Bronchial epithelial cell (primary cell): Measurements from ENCODE around the gene TRIM6. TPM values are rescaled to one million over a fixed set of nuclear protein-coding genes. Genes with fewer than 3 reads are reported as not detected.

ENCODE experiments used
- DNase-seq: peaks from one replicate; pipeline ENCODE4 v3.0.0-alpha.2; 2010; ENCODE audit warnings: low read depth
- FAIRE-seq: peaks from 2 replicates; lab custom pipeline; 2011; peaks lifted over from hg19 to GRCh38; lab: Jason Lieb, UNC
- H3K27me3 ChIP-seq: 2 replicates; pipeline ENCODE4 v1.5.1; 2011; ENCODE audit warnings: low read length; ENCODE audit not compliant: control insufficient read depth, insufficient read depth
- H3K36me3 ChIP-seq: 2 replicates; pipeline ENCODE4 v1.5.1; 2011; ENCODE audit warnings: low read length; ENCODE audit not compliant: control insufficient read depth, insufficient read depth
- H3K4me3 ChIP-seq: 2 replicates; pipeline ENCODE4 v1.5.1; 2011; ENCODE audit warnings: mild to moderate bottlenecking, low read depth, low read length, control low read depth
- total RNA-seq: library from RNA; depleted of rRNA; stranded (reverse); fragments of >200 nt; gene quantifications from 2 replicates; pipeline ENCODE4 v1.2.1, GENCODE V29; 2014
- TF ChIP-seq, protein P1 (sequence below): IDR thresholded peaks from 2 replicates; pipeline ENCODE4 v1.5.1; 2011; ENCODE audit warnings: mild to moderate bottlenecking, moderate library complexity, low read length, control low read depth, inconsistent platforms; ENCODE audit not compliant: insufficient read depth, severe bottlenecking

Gene TRIM6
- total RNA-seq, 1 donor from 2014 or later, result 1.8 TPM

DNA sequence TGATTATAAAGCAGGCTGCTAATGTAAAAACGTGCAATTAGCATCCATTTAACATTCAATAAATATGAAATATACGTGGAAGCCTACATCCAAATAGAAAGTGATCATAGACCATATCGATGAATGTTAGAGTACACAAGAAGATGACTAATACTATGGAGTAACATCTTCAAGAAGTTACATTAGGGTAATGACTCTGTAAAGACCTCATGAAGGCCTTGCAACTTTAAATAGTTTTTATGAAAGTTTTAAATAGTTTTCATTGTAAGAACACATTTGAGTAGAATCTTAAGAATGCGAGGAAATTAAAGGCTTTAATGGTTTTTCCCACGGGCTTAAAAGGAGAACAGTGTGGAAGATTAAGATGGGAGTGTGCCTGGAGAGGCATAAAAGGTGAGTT, 29.8 kb downstream of the TRIM6 start:
- no peaks in the 10 kb centered on the region for H3K36me3 ChIP-seq
- H3K4me3 ChIP-seq, result no peak overlapping the region
- TF ChIP-seq, protein P1, sequence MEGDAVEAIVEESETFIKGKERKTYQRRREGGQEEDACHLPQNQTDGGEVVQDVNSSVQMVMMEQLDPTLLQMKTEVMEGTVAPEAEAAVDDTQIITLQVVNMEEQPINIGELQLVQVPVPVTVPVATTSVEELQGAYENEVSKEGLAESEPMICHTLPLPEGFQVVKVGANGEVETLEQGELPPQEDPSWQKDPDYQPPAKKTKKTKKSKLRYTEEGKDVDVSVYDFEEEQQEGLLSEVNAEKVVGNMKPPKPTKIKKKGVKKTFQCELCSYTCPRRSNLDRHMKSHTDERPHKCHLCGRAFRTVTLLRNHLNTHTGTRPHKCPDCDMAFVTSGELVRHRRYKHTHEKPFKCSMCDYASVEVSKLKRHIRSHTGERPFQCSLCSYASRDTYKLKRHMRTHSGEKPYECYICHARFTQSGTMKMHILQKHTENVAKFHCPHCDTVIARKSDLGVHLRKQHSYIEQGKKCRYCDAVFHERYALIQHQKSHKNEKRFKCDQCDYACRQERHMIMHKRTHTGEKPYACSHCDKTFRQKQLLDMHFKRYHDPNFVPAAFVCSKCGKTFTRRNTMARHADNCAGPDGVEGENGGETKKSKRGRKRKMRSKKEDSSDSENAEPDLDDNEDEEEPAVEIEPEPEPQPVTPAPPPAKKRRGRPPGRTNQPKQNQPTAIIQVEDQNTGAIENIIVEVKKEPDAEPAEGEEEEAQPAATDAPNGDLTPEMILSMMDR, result no peak
- H3K27me3 ChIP-seq, result no peaks in the 10 kb centered on the region
- peak; percentile 78 for DNase-seq
- FAIRE-seq, result no peak

DNA sequence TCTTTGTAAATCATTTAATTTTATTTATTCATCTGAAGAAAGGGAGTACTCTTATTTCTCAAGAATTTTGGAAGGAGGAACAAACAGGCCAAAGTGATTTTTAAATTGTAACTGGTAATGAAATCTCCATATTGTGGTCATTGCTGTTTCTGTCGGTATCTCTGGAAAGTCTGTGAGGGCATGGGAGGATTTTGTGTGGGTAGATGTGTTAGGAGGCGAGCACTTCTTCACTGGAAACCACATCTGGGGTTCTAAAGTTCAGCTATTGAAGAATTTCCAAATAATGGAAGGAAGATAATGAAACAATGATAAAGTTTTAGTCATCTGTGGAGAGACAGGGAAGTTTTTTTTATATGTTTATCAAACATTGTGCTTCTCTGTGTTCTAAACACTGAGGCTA, 35.0 kb downstream of the TRIM6 start:
- Histone ChIP-seq H3K36me3 (peaks cover 1% of the 10 kb centered on the region), H3K27me3 (no peaks in the 10 kb centered on the region), H3K4me3 (no peak overlapping the region)
- DNase-seq (no peak), FAIRE-seq (no peak)
- TF ChIP-seq, protein P1, result no peak

DNA sequence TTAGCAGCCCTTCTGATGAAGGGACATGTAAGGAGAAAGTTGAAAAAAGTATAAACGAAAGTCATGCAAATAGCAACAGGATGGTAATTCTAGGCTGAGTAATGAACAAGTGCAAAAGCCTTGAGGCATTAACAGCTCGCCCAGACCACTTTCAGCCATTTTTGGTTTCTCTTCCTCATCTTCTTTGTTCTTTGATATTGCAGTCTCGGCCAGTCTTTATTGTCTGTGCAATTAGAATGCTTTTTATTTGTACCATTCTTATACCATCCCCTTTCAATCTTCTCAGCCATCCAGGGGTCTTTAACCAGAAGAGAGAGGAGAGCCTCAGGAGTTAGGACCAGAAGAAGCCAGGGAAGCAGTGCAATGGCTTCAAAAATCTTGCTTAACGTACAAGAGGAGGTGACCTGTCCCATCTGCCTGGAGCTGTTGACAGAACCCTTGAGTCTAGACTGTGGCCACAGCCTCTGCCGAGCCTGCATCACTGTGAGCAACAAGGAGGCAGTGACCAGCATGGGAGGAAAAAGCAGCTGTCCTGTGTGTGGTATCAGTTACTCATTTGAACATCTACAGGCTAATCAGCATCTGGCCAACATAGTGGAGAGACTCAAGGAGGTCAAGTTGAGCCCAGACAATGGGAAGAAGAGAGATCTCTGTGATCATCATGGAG, 35.7 kb downstream of the TRIM6 start:
- peaks cover 1% of the 10 kb centered on the region for H3K36me3 ChIP-seq
- FAIRE-seq, result no peak
- TF ChIP-seq, protein P1, result no peak
- DNase-seq, result no peak
- no peak overlapping the region for H3K4me3 ChIP-seq
- no peaks in the 10 kb centered on the region for H3K27me3 ChIP-seq

DNA sequence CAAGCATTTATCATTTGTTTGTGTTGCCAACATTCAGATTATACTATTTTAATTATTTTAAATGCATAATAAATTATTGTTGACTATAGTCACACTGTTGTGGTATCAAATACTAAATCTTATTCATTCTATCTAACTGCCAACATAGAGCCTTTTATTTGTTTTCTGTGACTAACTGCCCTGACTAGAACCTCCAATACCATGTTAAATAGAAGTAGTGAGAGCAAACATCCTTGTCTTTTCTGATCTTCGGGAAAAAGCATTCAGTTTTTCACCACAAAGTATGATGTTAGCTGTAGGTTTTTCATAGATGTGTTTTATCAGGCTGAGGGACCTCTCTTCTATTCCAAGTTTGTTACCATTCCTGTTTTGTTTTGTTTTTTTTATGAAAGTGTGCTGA, 43.5 kb downstream of the TRIM6 start:
- peaks cover 2% of the 10 kb centered on the region for H3K36me3 ChIP-seq
- FAIRE-seq, result no peak
- DNase-seq, result peak; percentile 30
- H3K4me3 ChIP-seq, result no peak overlapping the region
- no peaks in the 10 kb centered on the region for H3K27me3 ChIP-seq
- TF ChIP-seq, protein P1, result no peak

DNA sequence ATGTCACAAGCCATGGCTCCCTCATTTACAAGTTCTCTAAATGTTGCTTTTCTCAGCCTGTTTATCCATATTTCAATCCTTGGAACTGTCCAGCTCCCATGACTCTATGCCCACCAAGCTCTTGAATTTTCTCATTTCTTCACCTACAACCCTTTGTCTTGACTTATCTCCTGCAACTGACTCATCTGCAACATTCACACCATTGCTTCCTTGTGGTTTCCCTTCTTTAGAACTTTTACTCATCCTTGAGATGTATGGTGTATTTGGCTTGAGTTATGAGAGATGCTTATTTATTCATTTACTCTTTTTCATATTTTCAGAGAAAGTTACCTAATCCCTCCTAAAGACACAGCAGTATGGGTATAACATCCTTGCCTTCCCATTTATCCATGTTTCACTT, 47.1 kb downstream of the TRIM6 start:
- H3K27me3 ChIP-seq, result no peaks in the 10 kb centered on the region
- no peak for FAIRE-seq
- no peak overlapping the region for H3K4me3 ChIP-seq
- H3K36me3 ChIP-seq, result peaks cover 2% of the 10 kb centered on the region
- TF ChIP-seq, protein P1, result no peak
- peak; percentile 15 for DNase-seq

DNA sequence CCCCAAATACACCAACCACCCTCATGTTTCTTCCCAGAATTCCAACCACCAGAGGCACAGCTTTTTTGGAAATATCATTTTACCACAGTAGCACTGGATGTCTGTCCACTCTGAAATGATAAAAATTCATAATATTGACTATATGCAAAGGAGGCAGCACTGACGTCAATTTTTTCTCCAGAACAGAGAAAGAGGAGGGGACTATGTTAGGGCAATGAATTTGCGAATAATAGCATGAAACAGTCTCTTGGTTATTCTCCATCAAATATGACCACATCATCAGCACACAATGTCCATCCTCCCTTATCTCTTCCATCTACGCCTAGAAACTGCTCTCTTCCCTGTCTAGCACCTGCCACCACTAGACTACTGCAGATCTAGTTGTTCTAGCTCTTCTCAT, 49.7 kb downstream of the TRIM6 start:
- Histone ChIP-seq H3K27me3 (no peaks in the 10 kb centered on the region), H3K36me3 (peaks cover 2% of the 10 kb centered on the region), H3K4me3 (no peak overlapping the region)
- TF ChIP-seq, protein P1, result no peak
- FAIRE-seq (no peak), DNase-seq (no peak)
